IMR-90 (cell line): ENCODE measurements around the gene ADAM30. TPM values are rescaled to one million over a fixed set of nuclear protein-coding genes. Genes with fewer than 3 reads are reported as not detected.

ENCODE experiments used
- ATAC-seq: fragments of 200-7000 bp; cut with Tn5 transposase; 2 replicates; pipeline ENCODE4 v1.9.1; 2020; ENCODE audit warnings: low read depth, mild to moderate bottlenecking, moderate library complexity
- BruUV-seq: library from RNA; stranded (reverse); fragments of 400-500 nt; replicated peaks from 2 replicates; lab custom pipeline; 2021; lab: Mats Ljungman, UMichigan
- CTCF ChIA-PET: fragments of 300-600 bp; formaldehyde crosslinking; extraction: SDS; loops from one replicate; lab custom pipeline; 2021; ENCODE audit warnings: antibody characterized with exemption; lab: Yijun Ruan, JAX
- POLR2A ChIA-PET: fragments of 300-600 bp; sonication (Branson Sonifier 250); formaldehyde crosslinking; loops from one replicate; lab custom pipeline; 2022; ENCODE audit warnings: antibody characterized with exemption; ENCODE audit not compliant: unreplicated experiment; lab: Charles Lee
- DNase-seq: peaks from one replicate; pipeline ENCODE4 v3.0.0; 2013
- H2AFZ ChIP-seq: replicated peaks from 2 replicates; pipeline ENCODE3; 2013; ENCODE audit warnings: low read length, mild to moderate bottlenecking; ENCODE audit not compliant: poor library complexity
- H2AK5ac ChIP-seq: 2 replicates; pipeline ENCODE4 v1.6.1; 2013; ENCODE audit warnings: low read depth, low read length, inconsistent platforms
- H2AK9ac ChIP-seq: replicated peaks from 2 replicates; pipeline ENCODE3; 2013; ENCODE audit warnings: mild to moderate bottlenecking, low read depth, low read length, moderate library complexity; ENCODE audit not compliant: poor library complexity
- H2BK120ac ChIP-seq: 2 replicates; pipeline ENCODE4 v1.6.1; 2013; ENCODE audit warnings: low read depth, low read length, inconsistent platforms
- H2BK15ac ChIP-seq: 3 replicates; pipeline ENCODE4 v1.6.1; 2013; ENCODE audit warnings: low read depth, low read length, inconsistent platforms
- H2BK20ac ChIP-seq: 2 replicates; pipeline ENCODE4 v1.6.1; 2013; ENCODE audit warnings: low read depth, mild to moderate bottlenecking, inconsistent platforms, low read length, moderate library complexity
- H2BK5ac ChIP-seq: 2 replicates; pipeline ENCODE4 v1.6.1; 2013; ENCODE audit warnings: mild to moderate bottlenecking, low read depth, low read length, inconsistent platforms; ENCODE audit not compliant: poor library complexity, severe bottlenecking
- H3K14ac ChIP-seq: replicated peaks from 2 replicates; pipeline ENCODE4 v1.6.1; 2013; ENCODE audit warnings: low read depth, low read length, inconsistent platforms
- H3K18ac ChIP-seq: 2 replicates; pipeline ENCODE4 v1.6.1; 2013; ENCODE audit warnings: low read depth, low read length, control low read depth
- H3K23ac ChIP-seq: 2 replicates; pipeline ENCODE4 v1.6.1; 2013; ENCODE audit warnings: low read depth, low read length, inconsistent platforms
- H3K27ac ChIP-seq: 2 replicates; pipeline ENCODE4 v1.5.1; 2013; ENCODE audit warnings: mild to moderate bottlenecking, control low read depth, low read length; ENCODE audit not compliant: insufficient read depth
- H3K27me3 ChIP-seq: 2 replicates; pipeline ENCODE4 v1.6.1; 2013; ENCODE audit warnings: low read length; ENCODE audit not compliant: control insufficient read depth, insufficient read depth
- H3K36me3 ChIP-seq: 2 replicates; pipeline ENCODE4 v1.6.1; 2013; ENCODE audit warnings: low read length, mixed read lengths; ENCODE audit not compliant: control insufficient read depth, insufficient read depth
- H3K4ac ChIP-seq: 2 replicates; pipeline ENCODE4 v1.6.1; 2013; ENCODE audit warnings: low read depth, low read length, inconsistent platforms
- H3K4me1 ChIP-seq: 2 replicates; pipeline ENCODE4 v1.6.1; 2013; ENCODE audit warnings: low read length, mixed read lengths; ENCODE audit not compliant: control insufficient read depth, insufficient read depth
- H3K4me2 ChIP-seq: 2 replicates; pipeline ENCODE4 v1.6.1; 2013; ENCODE audit warnings: low read depth, mild to moderate bottlenecking, control low read depth, low read length, moderate library complexity
- H3K4me3 ChIP-seq: 2 replicates; pipeline ENCODE4 v1.5.1; 2013; ENCODE audit warnings: low read depth, mild to moderate bottlenecking, control low read depth, low read length, moderate library complexity; ENCODE audit not compliant: insufficient read depth
- H3K56ac ChIP-seq: 2 replicates; pipeline ENCODE4 v1.6.1; 2013; ENCODE audit warnings: low read length, inconsistent platforms; ENCODE audit not compliant: insufficient read depth; ENCODE audit errors: extremely low read depth
- H3K79me1 ChIP-seq, 2 experiments: 2 replicates each; pipeline ENCODE4 v1.6.1; 2013; ENCODE audit warnings: low read length in 2 of 2, inconsistent platforms in 1 of 2, low read depth in 1 of 2
- H3K9ac ChIP-seq: 2 replicates; pipeline ENCODE4 v1.6.1; 2013; ENCODE audit warnings: low read depth, low read length, control low read depth
- H3K9me1 ChIP-seq: 2 replicates; pipeline ENCODE4 v1.6.1; 2013; ENCODE audit warnings: low read length, inconsistent platforms; ENCODE audit not compliant: insufficient read depth
- H3K9me3 ChIP-seq: 2 replicates; pipeline ENCODE4 v1.6.1; 2013; ENCODE audit warnings: low read length; ENCODE audit not compliant: control insufficient read depth, insufficient read depth
- H4K20me1 ChIP-seq: 2 replicates; pipeline ENCODE4 v1.6.1; 2013; ENCODE audit warnings: low read length, inconsistent platforms; ENCODE audit not compliant: insufficient read depth
- H4K5ac ChIP-seq: 2 replicates; pipeline ENCODE4 v1.6.1; 2013; ENCODE audit warnings: mild to moderate bottlenecking, low read depth, low read length, control low read depth
- H4K8ac ChIP-seq, 2 experiments: 2 replicates each; pipeline ENCODE4 v1.6.1; 2013; ENCODE audit warnings: low read depth in 2 of 2, low read length in 2 of 2, control low read depth in 1 of 2, inconsistent platforms in 1 of 2
- H4K91ac ChIP-seq: 2 replicates; pipeline ENCODE4 v1.6.1; 2013; ENCODE audit warnings: low read depth, low read length, inconsistent platforms; ENCODE audit not compliant: insufficient read depth
- CEBPB ChIP-seq: IDR thresholded peaks from 2 replicates; pipeline ENCODE4 v1.6.1; 2012; ENCODE audit warnings: low read depth, low read length, improper control_type of control experiment
- MAZ ChIP-seq: IDR thresholded peaks from 2 replicates; pipeline ENCODE4 v1.6.1; 2012; ENCODE audit warnings: low read depth, mild to moderate bottlenecking, low read length, improper control_type of control experiment, moderate library complexity, borderline replicate concordance
- POLR2A ChIP-seq: IDR thresholded peaks from 2 replicates; pipeline ENCODE4 v1.6.1; 2012; ENCODE audit warnings: mild to moderate bottlenecking, low read depth, low read length
- RFX5 ChIP-seq: IDR thresholded peaks from 2 replicates; pipeline ENCODE4 v1.8.0; 2012; ENCODE audit warnings: low read depth, mild to moderate bottlenecking, low read length, moderate library complexity
- WGBS, 2 experiments: methylation state at CpG; one replicate each; pipeline versions ENCODE4 v1.1.5 to v1.1.7; 2013; ENCODE audit warnings: missing lambda C conversion rate in 2 of 2; ENCODE audit not compliant: insufficient read length in 1 of 2; ENCODE audit errors: extremely low coverage in 2 of 2; 5-methylcytosine and 5-hydroxymethylcytosine counted together
- dilution Hi-C: fragments of 300-500 bp; cut with HindIII; formaldehyde crosslinking; loops from one replicate; pipeline ENCODE4 v1.14.3; 2018; ENCODE audit warnings: low sequenced_read_pairs; ENCODE audit not compliant: unreplicated experiment
- in situ Hi-C: fragments of 300-500 bp; cut with MboI; formaldehyde crosslinking; loops from 3 replicates; pipeline ENCODE4 v1.14.3; 2019; ENCODE audit warnings: low sequenced_read_pairs, inconsistent platforms, mixed read lengths
- intact Hi-C: fragments of 100-400 bp; cut with micrococcal nuclease; formaldehyde crosslinking; loops from 2 replicates; pipeline ENCODE4 v1.10.0; 2022
- polyA plus RNA-seq, 3 experiments: library from polyadenylated mRNA; depleted of rRNA; stranded (reverse); fragments of >200 nt; gene quantifications; 2 replicates each; pipeline ENCODE4 v1.2.3, GENCODE V29; 2012; ENCODE audit warnings: low replicate concordance in 1 of 3
- total RNA-seq: library from RNA; depleted of rRNA; stranded (reverse); fragments of >200 nt; gene quantifications from 2 replicates; pipeline ENCODE4 v1.2.3, GENCODE V29; 2012

Gene ADAM30
- total and polyA plus RNA-seq, 2 of the 4 experiments (the other 2 are of a cell fraction): not detected

DNA sequence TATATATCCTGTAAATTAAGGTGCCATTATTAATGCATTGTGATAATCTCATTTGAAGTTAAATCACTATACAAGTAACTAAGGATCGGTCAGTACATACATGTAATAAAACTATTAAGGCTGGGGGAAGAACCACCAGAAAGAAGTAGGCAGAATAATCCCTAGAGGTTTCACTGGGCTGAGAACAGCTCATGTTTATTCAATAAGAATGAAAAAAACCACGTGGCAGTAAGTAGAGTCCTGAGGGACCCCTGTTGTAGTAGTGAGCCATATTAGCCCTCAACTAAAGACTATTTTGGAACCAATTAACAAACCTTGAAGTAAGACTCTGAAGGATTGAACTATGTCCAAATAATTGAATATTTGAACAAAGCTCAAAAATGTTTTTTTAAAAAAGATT is 46.9 kb upstream of the ADAM30 start:
- no peak overlapping the region for H3K4me3 ChIP-seq
- H2AK9ac ChIP-seq: no peak overlapping the region
- H3K23ac ChIP-seq: no peak overlapping the region
- no CpG with 5 or more reads among the region's 2 CpGs for WGBS, 2 experiments
- peaks cover 5% of the 10 kb centered on the region for H3K4me1 ChIP-seq
- H2AK5ac ChIP-seq: no peak overlapping the region
- 0 out of 2 replicates have a peak, but pooled peaks cover 1% of the 10 kb centered on the region for H4K20me1 ChIP-seq
- H2BK5ac ChIP-seq: no peak overlapping the region
- H3K14ac ChIP-seq: no peak overlapping the region
- no peak overlapping the region for H4K91ac ChIP-seq
- H2AFZ ChIP-seq: no peak overlapping the region
- CTCF ChIA-PET: interaction anchor here (1.0 to 1.1 kb wide), 2 partner anchors 73 to 78 kb away, joined by 3 read pairs; no protein-coding TSS in a partner anchor
- H2BK20ac ChIP-seq: no peak overlapping the region
- no peak overlapping the region for H3K4me2 ChIP-seq
- no peaks in the 10 kb centered on the region for H3K27me3 ChIP-seq
- POLR2A ChIA-PET: no interaction called here
- H3K9me1 ChIP-seq: peaks cover 6% of the 10 kb centered on the region
- H3K27ac ChIP-seq: no peak overlapping the region
- H3K79me1 ChIP-seq: peaks cover 11 to 23% of the 10 kb centered on the region in 2 experiments; a peak in 3 of 4 replicates
- H3K9ac ChIP-seq: no peak overlapping the region
- H4K8ac ChIP-seq: no peak overlapping the region
- intact Hi-C loops: loop anchor here (5.0 to 10.0 kb wide), 4 partner anchors 68 to 202 kb away; no protein-coding TSS in a partner anchor
- no peak overlapping the region for H2BK120ac ChIP-seq
- DNase-seq: no peak
- no peak for ATAC-seq
- no peak overlapping the region for H4K5ac ChIP-seq
- peaks cover 17% of the 10 kb centered on the region for H3K36me3 ChIP-seq
- H2BK15ac ChIP-seq: no peak overlapping the region
- BruUV-seq: no TSS peak
- H3K4ac ChIP-seq: no peak overlapping the region
- dilution Hi-C loops: no loop called here
- H3K18ac ChIP-seq: no peak overlapping the region
- no peak overlapping the region for H3K56ac ChIP-seq
- TF ChIP-seq POLR2A (no peak), MAZ (no peak), RFX5 (no peak), CEBPB (no peak)
- in situ Hi-C loops: no loop called here
- no peaks in the 10 kb centered on the region for H3K9me3 ChIP-seq
